Lower lobe of right lung (tissue), 2 donors: Measurements from ENCODE around the gene ZNF438. TPM values are rescaled to one million over a fixed set of nuclear protein-coding genes. Genes with fewer than 3 reads are reported as not detected.

Experiments used
- ATAC-seq, 2 donors: fragments of 200-7000 bp; cut with Tn5 transposase; one replicate each; pipeline ENCODE4 v1.9.1; 2020 to 2022; ENCODE audit warnings: mild to moderate bottlenecking in 2 of 2, moderate library complexity in 2 of 2
- DNase-seq: peaks from one replicate; pipeline ENCODE4 v3.0.0-alpha.2; 2020
- H3K27ac ChIP-seq: fragments of 200-600 bp; one replicate; pipeline ENCODE4 v1.8.0; 2022
- H3K27me3 ChIP-seq: fragments of 200-600 bp; one replicate; pipeline ENCODE4 v1.8.0; 2022; ENCODE audit warnings: low read depth
- H3K36me3 ChIP-seq: fragments of 200-600 bp; one replicate; pipeline ENCODE4 v1.8.0; 2022; ENCODE audit warnings: mild to moderate bottlenecking
- H3K4me1 ChIP-seq: fragments of 200-600 bp; one replicate; pipeline ENCODE4 v1.8.0; 2022
- H3K4me3 ChIP-seq: fragments of 200-600 bp; one replicate; pipeline ENCODE4 v1.8.0; 2022; ENCODE audit warnings: mild to moderate bottlenecking
- H3K9me3 ChIP-seq: fragments of 200-600 bp; one replicate; pipeline ENCODE4 v1.8.0; 2022
- intact Hi-C: fragments of 100-400 bp; cut with DNase I; formaldehyde crosslinking; loops from one replicate; pipeline ENCODE4 v1.11.0; 2022
- total RNA-seq: library from RNA; stranded (reverse); fragmentation: NEBNext Ultra II Directional; extraction: Animal tissue kit (Norgen Biotek cat#: 25700); gene quantifications from one replicate; pipeline ENCODE4 v1.2.1, GENCODE V29; 2021
- TF ChIP-seq, protein P1 (sequence below): fragments of 200-600 bp; IDR thresholded peaks from one replicate; pipeline ENCODE4 v1.8.0; 2022; ENCODE audit warnings: antibody characterized with exemption, mild to moderate bottlenecking
- donor health status: DM: no; HTN: yes; CAD: no; lungs with severe emphysema.

The ZNF438 gene
- total RNA-seq, 1 donor from 2014 or later: 15.2 TPM

DNA sequence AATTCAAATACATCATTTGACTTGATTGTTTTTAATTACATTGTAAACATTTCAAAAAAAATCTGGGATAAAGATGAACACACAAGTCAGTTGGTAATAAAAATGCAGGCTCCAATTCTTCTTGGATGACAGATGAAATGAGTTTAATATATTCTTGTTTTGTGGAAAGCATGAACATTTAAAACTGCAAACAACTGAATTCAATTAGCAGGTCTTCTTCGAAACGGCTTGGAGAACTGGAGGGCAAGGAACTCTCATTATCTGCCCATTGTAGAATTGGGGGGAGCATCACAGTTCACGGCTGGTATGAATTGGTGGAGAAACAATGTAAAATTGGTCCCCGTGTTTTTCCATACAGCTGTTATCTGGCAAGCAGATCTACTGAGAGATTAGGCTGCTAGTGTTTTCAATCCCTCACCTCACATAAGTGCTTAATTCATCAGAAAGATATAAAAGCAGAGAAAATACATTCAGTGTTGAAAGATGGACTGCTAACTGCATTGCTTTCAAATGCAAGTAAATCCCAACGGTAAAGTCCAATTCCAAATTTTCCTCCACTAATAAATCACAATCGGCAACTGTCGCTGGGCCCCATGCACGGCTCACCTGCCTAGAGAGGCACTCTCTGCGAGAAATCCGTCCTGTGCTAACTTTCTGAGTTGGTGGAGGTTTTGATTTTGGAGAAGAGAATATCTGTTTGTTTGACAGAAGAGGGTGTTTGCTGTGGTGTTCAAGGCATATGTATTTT, 199.5 kb downstream of the ZNF438 start:
- no peaks in the 10 kb centered on the region for H3K4me1 ChIP-seq
- no peaks in the 10 kb centered on the region for H3K9me3 ChIP-seq
- no peak overlapping the region for H3K27ac ChIP-seq
- TF ChIP-seq, protein P1, sequence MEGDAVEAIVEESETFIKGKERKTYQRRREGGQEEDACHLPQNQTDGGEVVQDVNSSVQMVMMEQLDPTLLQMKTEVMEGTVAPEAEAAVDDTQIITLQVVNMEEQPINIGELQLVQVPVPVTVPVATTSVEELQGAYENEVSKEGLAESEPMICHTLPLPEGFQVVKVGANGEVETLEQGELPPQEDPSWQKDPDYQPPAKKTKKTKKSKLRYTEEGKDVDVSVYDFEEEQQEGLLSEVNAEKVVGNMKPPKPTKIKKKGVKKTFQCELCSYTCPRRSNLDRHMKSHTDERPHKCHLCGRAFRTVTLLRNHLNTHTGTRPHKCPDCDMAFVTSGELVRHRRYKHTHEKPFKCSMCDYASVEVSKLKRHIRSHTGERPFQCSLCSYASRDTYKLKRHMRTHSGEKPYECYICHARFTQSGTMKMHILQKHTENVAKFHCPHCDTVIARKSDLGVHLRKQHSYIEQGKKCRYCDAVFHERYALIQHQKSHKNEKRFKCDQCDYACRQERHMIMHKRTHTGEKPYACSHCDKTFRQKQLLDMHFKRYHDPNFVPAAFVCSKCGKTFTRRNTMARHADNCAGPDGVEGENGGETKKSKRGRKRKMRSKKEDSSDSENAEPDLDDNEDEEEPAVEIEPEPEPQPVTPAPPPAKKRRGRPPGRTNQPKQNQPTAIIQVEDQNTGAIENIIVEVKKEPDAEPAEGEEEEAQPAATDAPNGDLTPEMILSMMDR: no peak
- H3K4me3 ChIP-seq: no peak overlapping the region
- H3K36me3 ChIP-seq: no peaks in the 10 kb centered on the region
- no peaks in the 10 kb centered on the region for H3K27me3 ChIP-seq
- ATAC-seq (no peak), DNase-seq (no peak)
- intact Hi-C loops: no loop called here

DNA sequence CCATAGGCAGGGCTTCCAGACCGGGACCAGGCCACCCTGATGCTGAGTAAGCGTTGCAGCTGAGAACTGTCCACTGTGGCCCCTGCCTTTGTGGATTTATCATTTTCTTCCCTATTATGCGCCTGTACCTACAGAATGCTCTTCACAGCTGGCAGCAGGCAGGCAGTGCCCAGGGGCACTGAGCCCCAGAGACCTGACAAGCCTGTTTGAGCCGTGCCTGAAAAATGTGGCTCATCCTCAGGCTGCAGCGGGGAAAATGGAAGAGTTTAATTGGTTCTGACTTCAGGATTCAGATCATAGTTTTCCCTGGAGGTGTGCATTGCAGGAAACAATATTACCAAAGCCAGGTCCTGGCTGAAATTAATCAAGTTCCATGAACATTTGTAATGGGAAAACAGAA, 200.2 kb downstream of the ZNF438 start:
- no peak for ATAC-seq
- H3K4me1 ChIP-seq: no peaks in the 10 kb centered on the region
- TF ChIP-seq, protein P1: no peak
- H3K4me3 ChIP-seq: no peak overlapping the region
- H3K27me3 ChIP-seq: no peaks in the 10 kb centered on the region
- no peak for DNase-seq
- no peaks in the 10 kb centered on the region for H3K36me3 ChIP-seq
- intact Hi-C loops: no loop called here
- H3K27ac ChIP-seq: no peak overlapping the region
- no peaks in the 10 kb centered on the region for H3K9me3 ChIP-seq

DNA sequence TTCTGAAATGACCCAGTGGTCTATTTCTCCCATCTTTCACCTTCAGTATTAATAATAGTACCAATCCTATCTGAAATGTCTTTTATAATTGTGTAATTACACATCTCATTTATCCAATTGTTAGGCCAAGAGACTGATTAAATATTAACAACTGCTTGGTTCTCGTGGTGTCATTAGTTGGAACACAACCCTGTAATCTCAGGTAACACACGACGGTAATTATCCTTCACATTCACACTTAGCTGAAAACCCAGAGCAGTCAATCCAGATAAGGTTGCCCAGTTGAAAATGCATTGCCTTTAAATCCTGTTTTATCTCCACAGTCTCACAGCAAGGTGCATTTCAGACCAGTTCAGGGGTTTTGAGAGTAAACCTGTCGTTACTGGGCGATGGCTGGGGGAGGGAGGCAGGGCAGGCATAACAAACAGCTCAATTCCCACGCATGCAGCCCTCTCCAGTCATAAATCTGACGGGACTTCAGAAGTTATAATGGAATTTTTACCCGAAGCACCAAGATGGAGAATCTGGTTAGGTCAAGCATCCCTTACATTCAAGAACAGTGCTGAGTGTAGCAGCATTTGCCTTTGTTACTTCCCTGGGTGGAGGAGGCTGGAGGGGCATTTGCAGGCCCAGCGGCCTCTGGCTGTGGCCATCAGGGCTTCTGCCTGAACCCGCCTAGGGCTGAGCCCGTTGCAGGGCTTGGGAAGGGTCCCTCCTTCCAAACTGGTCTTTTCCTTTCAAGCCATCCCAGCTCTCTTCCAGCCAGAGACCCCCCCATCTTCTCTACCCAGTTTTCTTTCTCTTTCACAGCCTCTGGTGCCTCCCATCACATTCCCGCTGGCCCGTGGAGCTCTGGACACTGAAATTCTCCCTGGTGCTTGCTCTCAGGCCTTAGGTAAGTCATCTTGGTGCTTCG, 201.1 kb downstream of the ZNF438 start:
- no peak overlapping the region for H3K4me3 ChIP-seq
- H3K27ac ChIP-seq: no peak overlapping the region
- DNase-seq: no peak
- ATAC-seq: no peak
- TF ChIP-seq, protein P1: no peak
- intact Hi-C loops: no loop called here
- no peaks in the 10 kb centered on the region for H3K9me3 ChIP-seq
- H3K36me3 ChIP-seq: no peaks in the 10 kb centered on the region
- H3K27me3 ChIP-seq: no peaks in the 10 kb centered on the region
- H3K4me1 ChIP-seq: no peaks in the 10 kb centered on the region

DNA sequence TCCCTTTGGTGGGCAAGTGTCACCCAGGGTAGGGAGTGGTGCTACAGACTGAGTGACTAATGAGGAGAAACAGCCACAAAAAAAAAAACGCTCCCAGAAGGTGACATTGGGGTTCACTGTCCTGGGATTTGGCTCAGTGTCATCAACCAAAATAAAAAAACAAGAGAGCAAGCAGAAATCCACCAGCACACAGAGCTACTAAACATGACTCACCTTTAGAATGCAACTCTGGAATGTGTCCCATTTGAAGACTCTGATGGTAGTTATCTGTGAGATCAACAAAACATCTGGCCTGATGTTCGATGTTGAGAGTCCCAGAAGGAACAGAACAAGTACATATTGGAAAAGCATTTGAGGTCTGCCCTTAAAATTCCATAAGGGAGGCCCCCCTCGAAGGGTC, 201.8 kb downstream of the ZNF438 start:
- H3K4me1 ChIP-seq: no peaks in the 10 kb centered on the region
- no peak overlapping the region for H3K27ac ChIP-seq
- DNase-seq (no peak), ATAC-seq (no peak)
- no peaks in the 10 kb centered on the region for H3K36me3 ChIP-seq
- H3K9me3 ChIP-seq: no peaks in the 10 kb centered on the region
- H3K4me3 ChIP-seq: no peak overlapping the region
- no peaks in the 10 kb centered on the region for H3K27me3 ChIP-seq
- intact Hi-C loops: no loop called here
- TF ChIP-seq, protein P1: no peak

DNA sequence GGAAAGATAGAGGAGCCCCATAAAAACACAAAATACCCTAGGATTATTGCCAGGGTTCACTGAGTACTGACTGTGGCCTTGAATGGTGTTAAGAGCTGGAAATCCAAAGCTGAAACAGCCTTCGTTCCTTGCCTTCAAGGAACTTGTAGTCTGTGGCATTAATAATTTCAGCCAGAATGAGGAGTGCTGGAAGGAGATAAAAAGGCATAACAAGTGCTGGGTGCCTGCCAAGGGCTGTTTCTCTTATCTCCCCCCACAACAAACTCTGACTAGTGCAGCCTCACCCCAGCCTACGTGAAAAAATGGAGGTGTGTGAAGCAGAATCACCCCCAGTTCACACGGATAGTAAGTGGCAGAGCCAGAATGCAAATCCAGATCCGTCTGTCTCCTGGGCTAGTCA, 203.0 kb downstream of the ZNF438 start:
- ATAC-seq (no peak), DNase-seq (no peak)
- intact Hi-C loops: no loop called here
- no peaks in the 10 kb centered on the region for H3K9me3 ChIP-seq
- no peaks in the 10 kb centered on the region for H3K4me1 ChIP-seq
- TF ChIP-seq, protein P1: no peak
- no peak overlapping the region for H3K27ac ChIP-seq
- H3K27me3 ChIP-seq: no peaks in the 10 kb centered on the region
- no peaks in the 10 kb centered on the region for H3K36me3 ChIP-seq
- no peak overlapping the region for H3K4me3 ChIP-seq
